Measurements from ENCODE around the gene PTMA.

DNA sequence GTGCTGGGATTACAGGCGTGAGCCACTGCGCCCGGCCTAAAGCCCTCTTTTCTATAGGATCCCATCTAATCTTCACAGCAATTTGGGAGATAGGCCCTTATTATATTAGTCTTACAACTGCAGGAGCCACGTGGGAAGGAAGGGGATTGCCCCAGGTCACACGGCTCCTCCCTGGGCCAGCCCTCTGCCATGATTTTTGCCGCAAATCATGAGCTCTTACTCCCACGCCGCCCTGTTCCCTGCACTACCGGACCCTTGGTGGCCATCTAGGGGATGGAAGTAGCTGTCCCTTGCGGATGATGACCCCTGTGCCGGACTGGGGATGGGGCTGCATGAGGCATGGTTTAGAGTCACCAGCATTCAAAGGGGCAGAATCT lies 28.4 kb upstream of the PTMA start:
- TF ChIP-seq, protein P1, sequence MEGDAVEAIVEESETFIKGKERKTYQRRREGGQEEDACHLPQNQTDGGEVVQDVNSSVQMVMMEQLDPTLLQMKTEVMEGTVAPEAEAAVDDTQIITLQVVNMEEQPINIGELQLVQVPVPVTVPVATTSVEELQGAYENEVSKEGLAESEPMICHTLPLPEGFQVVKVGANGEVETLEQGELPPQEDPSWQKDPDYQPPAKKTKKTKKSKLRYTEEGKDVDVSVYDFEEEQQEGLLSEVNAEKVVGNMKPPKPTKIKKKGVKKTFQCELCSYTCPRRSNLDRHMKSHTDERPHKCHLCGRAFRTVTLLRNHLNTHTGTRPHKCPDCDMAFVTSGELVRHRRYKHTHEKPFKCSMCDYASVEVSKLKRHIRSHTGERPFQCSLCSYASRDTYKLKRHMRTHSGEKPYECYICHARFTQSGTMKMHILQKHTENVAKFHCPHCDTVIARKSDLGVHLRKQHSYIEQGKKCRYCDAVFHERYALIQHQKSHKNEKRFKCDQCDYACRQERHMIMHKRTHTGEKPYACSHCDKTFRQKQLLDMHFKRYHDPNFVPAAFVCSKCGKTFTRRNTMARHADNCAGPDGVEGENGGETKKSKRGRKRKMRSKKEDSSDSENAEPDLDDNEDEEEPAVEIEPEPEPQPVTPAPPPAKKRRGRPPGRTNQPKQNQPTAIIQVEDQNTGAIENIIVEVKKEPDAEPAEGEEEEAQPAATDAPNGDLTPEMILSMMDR (IDR thresholded peaks at IDR 0.05; ENCODE audit: poor library complexity): no peak
- no peak for TF ChIP-seq EZH2 (IDR thresholded peaks at IDR 0.05; ENCODE audit: borderline replicate concordance)

All from hepatocyte (in vitro differentiated cells).